Suprapubic skin (tissue), 4 donors: ENCODE measurements around the gene BIRC6. TPM values are rescaled to one million over a fixed set of nuclear protein-coding genes. Genes with fewer than 3 reads are reported as not detected.

Source experiments
- DNase-seq, 2 donors: peaks; one replicate each; pipeline ENCODE4 v3.0.0-alpha.2; 2019; ENCODE audit warnings: low spot score in 2 of 2
- H3K27ac ChIP-seq: fragments of 200-600 bp; sonication (generic); one replicate; pipeline ENCODE4 v1.5.1; 2019
- H3K27me3 ChIP-seq: fragments of 200-600 bp; sonication (generic); one replicate; pipeline ENCODE4 v1.5.1; 2019
- H3K36me3 ChIP-seq: fragments of 200-600 bp; sonication (generic); one replicate; pipeline ENCODE4 v1.5.1; 2019
- H3K4me1 ChIP-seq: fragments of 200-600 bp; sonication (generic); one replicate; pipeline ENCODE4 v1.5.1; 2019
- H3K4me3 ChIP-seq: fragments of 200-600 bp; sonication (generic); one replicate; pipeline ENCODE4 v1.5.1; 2019; ENCODE audit warnings: mild to moderate bottlenecking
- H3K9me3 ChIP-seq: fragments of 200-600 bp; sonication (generic); one replicate; pipeline ENCODE4 v1.5.1; 2019
- CTCF ChIP-seq, 2 donors: fragments of 200-600 bp in 1 of 2; fragments of 450-650 bp in 1 of 2; sonication (generic) in 1 of 2; IDR thresholded peaks; one replicate each; pipeline ENCODE4 v1.5.1; 2016 to 2019; ENCODE audit warnings: antibody characterized with exemption in 2 of 2, mild to moderate bottlenecking in 1 of 2, moderate library complexity in 1 of 2
- EP300 ChIP-seq: sonication (generic); formaldehyde crosslinking; IDR thresholded peaks from one replicate; pipeline ENCODE4 v1.6.1; 2017; ENCODE audit warnings: antibody characterized with exemption
- POLR2A ChIP-seq, 2 donors: fragments of 450-650 bp; IDR thresholded peaks; one replicate each; pipeline ENCODE4 v1.6.1; 2017; ENCODE audit warnings: antibody characterized with exemption in 2 of 2, mild to moderate bottlenecking in 2 of 2, moderate library complexity in 2 of 2
- POLR2AphosphoS5 ChIP-seq, 3 donors: sonication (generic); formaldehyde crosslinking; IDR thresholded peaks; one replicate each; pipeline ENCODE4 v1.6.1; 2017; ENCODE audit warnings: antibody characterized with exemption in 3 of 3
- WGBS: methylation state at CpG from one replicate; pipeline ENCODE4 v1.1.5; 2018; 5-methylcytosine and 5-hydroxymethylcytosine counted together
- total RNA-seq, 4 donors: library from RNA; depleted of rRNA; stranded (reverse); fragments of >200 nt; gene quantifications; one replicate each; pipeline ENCODE4 v1.1.0, GENCODE V29; 2016

The BIRC6 gene
- total RNA-seq, 4 donors from 2014 or later: 101 to 319 (median 109) TPM

GRCh38 chr2:32624812-32625211, 268.0 kb downstream of the BIRC6 start:
- Histone ChIP-seq H3K4me3 (no peak overlapping the region), H3K36me3 (peaks cover 8% of the 10 kb centered on the region), H3K27ac (no peak overlapping the region), H3K4me1 (peaks cover 18% of the 10 kb centered on the region), H3K27me3 (no peaks in the 10 kb centered on the region), H3K9me3 (no peaks in the 10 kb centered on the region)
- TF ChIP-seq POLR2AphosphoS5 (IDR thresholded peaks at IDR 0.05): no peak
- TF ChIP-seq POLR2A (IDR thresholded peaks at IDR 0.05): no peak
- no peak for TF ChIP-seq EP300
- TF ChIP-seq CTCF (IDR thresholded peaks at IDR 0.05): no peak
- 81% methylated on average over 3 of the region's 3 CpGs for WGBS
- no peak for DNase-seq

- Histone ChIP-seq H3K9me3 (no peaks in the 10 kb centered on the region), H3K4me3 (no peak overlapping the region), H3K4me1 (peaks cover 18% of the 10 kb centered on the region), H3K27me3 (no peaks in the 10 kb centered on the region), H3K36me3 (peaks cover 9% of the 10 kb centered on the region), H3K27ac (no peak overlapping the region)
- no peak for TF ChIP-seq POLR2AphosphoS5 (IDR thresholded peaks at IDR 0.05)
- no peak for TF ChIP-seq POLR2A (IDR thresholded peaks at IDR 0.05)
- no peak for TF ChIP-seq CTCF (IDR thresholded peaks at IDR 0.05)
- TF ChIP-seq EP300: no peak
- 62% methylated on average over 13 of the region's 13 CpGs for WGBS
- no peak for DNase-seq
Measured at GRCh38 chr2:32626639-32627221, 269.9 kb downstream of the BIRC6 start.

GRCh38 chr2:32627441-32627813, 270.6 kb downstream of the BIRC6 start:
- 0% methylated on average over 14 of the region's 16 CpGs for WGBS
- DNase-seq: peak in 1 of 2 donors; percentile 71
- Histone ChIP-seq H3K36me3 (peaks cover 9% of the 10 kb centered on the region), H3K27ac (no peak overlapping the region), H3K9me3 (no peaks in the 10 kb centered on the region), H3K4me1 (peaks cover 15% of the 10 kb centered on the region), H3K4me3 (peak overlapping the region; percentile 76), H3K27me3 (no peaks in the 10 kb centered on the region)
- no peak for TF ChIP-seq POLR2AphosphoS5 (IDR thresholded peaks at IDR 0.05)
- peak in 1 of 2 donors; percentile 22 for TF ChIP-seq CTCF (IDR thresholded peaks at IDR 0.05)

GRCh38 chr2:32627814-32628579, 271.2 kb downstream of the BIRC6 start, which contains the start of gene TTC27:
Gene TTC27, plus strand, starts transcription at chr2:32628050. Its CDS starts 243 bp downstream, at chr2:32628293.
- Histone ChIP-seq H3K4me3 (peak within 1 kb of the TSS; percentile 76), H3K4me1 (peaks cover 12% of the 10 kb centered on the region), H3K9me3 (no peaks in the 10 kb centered on the region), H3K27me3 (no peaks in the 10 kb centered on the region), H3K36me3 (peaks cover 11% of the 10 kb centered on the region), H3K27ac (peak within 1 kb of the TSS; percentile 31)
- TF ChIP-seq POLR2A (IDR thresholded peaks at IDR 0.05) (peak in 1 of 2 donors; percentile 16), CTCF (IDR thresholded peaks at IDR 0.05) (no peak), POLR2AphosphoS5 (IDR thresholded peaks at IDR 0.05) (peak in 2 of 3 donors; percentile 22 to 46), EP300 (no peak)
- DNase-seq: peak; percentile 96
- 1% methylated on average over 25 of the region's 39 CpGs for WGBS

- no peaks in the 10 kb centered on the region for H3K9me3 ChIP-seq
- H3K36me3 ChIP-seq: peaks cover 42% of the 10 kb centered on the region
- 84% methylated on average over 5 of the region's 5 CpGs for WGBS
- no peak overlapping the region for H3K4me3 ChIP-seq
- DNase-seq: no peak
- TF ChIP-seq EP300 (no peak), CTCF (IDR thresholded peaks at IDR 0.05) (no peak), POLR2AphosphoS5 (IDR thresholded peaks at IDR 0.05) (no peak), POLR2A (IDR thresholded peaks at IDR 0.05) (no peak)
- peaks cover 12% of the 10 kb centered on the region for H3K4me1 ChIP-seq
- H3K27me3 ChIP-seq: no peaks in the 10 kb centered on the region
- H3K27ac ChIP-seq: no peak overlapping the region
Measured at GRCh38 chr2:32632089-32632488, 275.3 kb downstream of the BIRC6 start.
